ENCODE measurements around the gene RBSN. TPM values are rescaled to one million over a fixed set of nuclear protein-coding genes. Genes with fewer than 3 reads are reported as not detected.

RBSN gene
- total and polyA plus RNA-seq, 2 of the 4 experiments (the other 2 are of a cell fraction): 8.7 to 33.7 TPM

- peaks cover 13% of the 10 kb centered on the region for H3K36me3 ChIP-seq (ENCODE audit: control insufficient read depth, insufficient read depth, low read length)
- H3K79me1 ChIP-seq (ENCODE audit: low read depth in 1 of 2, low read length in 2 of 2): peaks cover 22 to 28% of the 10 kb centered on the region in 2 experiments
- H3K27ac ChIP-seq (ENCODE audit: insufficient read depth, low read length): no peak overlapping the region; the same call in 1 of the 2 replicates
- H2AFZ ChIP-seq (replicated peaks; ENCODE audit: low read length, poor library complexity): no peak overlapping the region
- no peak overlapping the region for H2BK15ac ChIP-seq (ENCODE audit: low read depth, low read length)
- H3K23ac ChIP-seq (ENCODE audit: low read depth, low read length): no peak overlapping the region
- no peak overlapping the region for H2BK120ac ChIP-seq (ENCODE audit: low read depth, low read length)
- H3K4me2 ChIP-seq (ENCODE audit: low read depth, low read length): no peak overlapping the region
- H3K4ac ChIP-seq (ENCODE audit: low read depth, low read length): no peak overlapping the region
- ChIA-PET CTCF (no interaction called here), POLR2A (ENCODE audit: unreplicated experiment) (no interaction called here)
- ATAC-seq (ENCODE audit: low read depth) (no peak), DNase-seq (no peak)
- H2BK20ac ChIP-seq (ENCODE audit: low read depth, low read length): no peak overlapping the region
- no peak overlapping the region for H3K18ac ChIP-seq (ENCODE audit: low read depth, low read length)
- H4K20me1 ChIP-seq (ENCODE audit: insufficient read depth, low read length): no peaks in the 10 kb centered on the region
- H2AK9ac ChIP-seq (replicated peaks; ENCODE audit: low read depth, low read length, poor library complexity): no peak overlapping the region
- no peak overlapping the region for H3K56ac ChIP-seq (ENCODE audit: extremely low read depth, insufficient read depth, low read length)
- WGBS, 2 experiments (ENCODE audit: extremely low coverage in 2 of 2, insufficient read length in 1 of 2): no CpG with 5 or more reads among the region's 3 CpGs
- TF ChIP-seq MAFK (IDR thresholded peaks at IDR 0.05; ENCODE audit: low read depth, low read length) (no peak), POLR2A (IDR thresholded peaks at IDR 0.05; ENCODE audit: low read depth, low read length) (no peak), ELK1 (IDR thresholded peaks at IDR 0.05; ENCODE audit: borderline replicate concordance, low read depth, low read length) (no peak), RCOR1 (IDR thresholded peaks at IDR 0.05; ENCODE audit: insufficient replicate concordance, low read length) (no peak), MXI1 (IDR thresholded peaks at IDR 0.05; ENCODE audit: borderline replicate concordance, low read depth, low read length) (no peak), USF2 (IDR thresholded peaks at IDR 0.05; ENCODE audit: low read depth, low read length) (no peak), FOS (IDR thresholded peaks at IDR 0.05; ENCODE audit: low read depth, low read length) (no peak), CEBPB (IDR thresholded peaks at IDR 0.05; ENCODE audit: low read depth, low read length) (no peak), NFE2L2 (IDR thresholded peaks at IDR 0.05; ENCODE audit: low read depth, low read length) (no peak), CTCF (conservative IDR thresholded peaks at IDR 0.05; ENCODE audit: low read depth, low read length) (no peak), RFX5 (IDR thresholded peaks at IDR 0.05; ENCODE audit: low read depth, low read length) (no peak), MAZ (IDR thresholded peaks at IDR 0.05; ENCODE audit: borderline replicate concordance, low read depth, low read length) (no peak)
- intact Hi-C loops (cut with micrococcal nuclease) (loop anchor here (5.0 kb wide), 1 partner anchor 169 kb away; no protein-coding TSS in a partner anchor), dilution Hi-C loops (cut with HindIII; ENCODE audit: low sequenced_read_pairs, unreplicated experiment) (no loop called here), in situ Hi-C loops (cut with MboI; ENCODE audit: low sequenced_read_pairs) (no loop called here)
- no peaks in the 10 kb centered on the region for H3K27me3 ChIP-seq (ENCODE audit: control insufficient read depth, insufficient read depth, low read length)
- H3K9ac ChIP-seq (ENCODE audit: low read depth, low read length): no peak overlapping the region
- no peak overlapping the region for H4K91ac ChIP-seq (ENCODE audit: insufficient read depth, low read depth, low read length)
- no peak overlapping the region for H4K8ac ChIP-seq (ENCODE audit: low read depth in 2 of 2, low read length in 2 of 2)
- H3K14ac ChIP-seq (replicated peaks; ENCODE audit: low read depth, low read length): no peak overlapping the region
- peaks cover 10% of the 10 kb centered on the region for H3K9me1 ChIP-seq (ENCODE audit: insufficient read depth, low read length)
- H4K5ac ChIP-seq (ENCODE audit: low read depth, low read length): no peak overlapping the region
- no peak overlapping the region for H2AK5ac ChIP-seq (ENCODE audit: low read depth, low read length)
- no TSS peak for BruUV-seq (replicated peaks)
- peaks cover 9% of the 10 kb centered on the region for H3K4me1 ChIP-seq (ENCODE audit: control insufficient read depth, insufficient read depth, low read length)
- H3K4me3 ChIP-seq (ENCODE audit: insufficient read depth, low read depth, low read length): no peak overlapping the region
- no peak overlapping the region for H2BK5ac ChIP-seq (ENCODE audit: low read depth, low read length, poor library complexity, severe bottlenecking)
- no peaks in the 10 kb centered on the region for H3K9me3 ChIP-seq (ENCODE audit: control insufficient read depth, insufficient read depth, low read length)
Observed at GRCh38 chr3:15096046-15096445, 2.9 kb downstream of the RBSN start.

All from IMR-90 (cell line).